HG03575 (cell line): Measurements from ENCODE around the gene PAX2.

Experiments used
- ATAC-seq: cut with Tn5 transposase; IDR thresholded peaks from one replicate; pipeline ENCODE4 v1.9.1; 2021; ENCODE audit not compliant: unreplicated experiment, insufficient number of reproducible peaks, low FRiP score; ENCODE audit errors: extremely low read depth

Gene PAX2

GRCh38 chr10:100748231-100749058 lies 3.1 kb downstream of the PAX2 start:
- ATAC-seq = no peak

GRCh38 chr10:100749059-100749308 lies 3.6 kb downstream of the PAX2 start:
- no peak for ATAC-seq

GRCh38 chr10:100749309-100750217 lies 4.2 kb downstream of the PAX2 start:
- ATAC-seq = no peak

GRCh38 chr10:100750291-100751210 lies 5.2 kb downstream of the PAX2 start:
- ATAC-seq = no peak

- no peak for ATAC-seq
Observed at GRCh38 chr10:100751211-100751933, 6.0 kb downstream of the PAX2 start.

- ATAC-seq = no peak
Observed at GRCh38 chr10:100755821-100756220, 10.4 kb downstream of the PAX2 start.

- ATAC-seq = no peak
Observed at GRCh38 chr10:100759331-100759730, 13.9 kb downstream of the PAX2 start.

GRCh38 chr10:100760726-100761125 lies 15.3 kb downstream of the PAX2 start:
- ATAC-seq = no peak

- ATAC-seq = no peak
Observed at GRCh38 chr10:100761191-100761590, 15.8 kb downstream of the PAX2 start.

- ATAC-seq = no peak
Observed at GRCh38 chr10:100763043-100763747, 17.8 kb downstream of the PAX2 start.

- no peak for ATAC-seq
Observed at GRCh38 chr10:100766693-100767421, 21.5 kb downstream of the PAX2 start.

- ATAC-seq = no peak
Observed at GRCh38 chr10:100767422-100767775, 22.0 kb downstream of the PAX2 start.

- no peak for ATAC-seq
Observed at GRCh38 chr10:100769481-100769880, 24.1 kb downstream of the PAX2 start.

GRCh38 chr10:100773646-100774045 lies 28.3 kb downstream of the PAX2 start:
- ATAC-seq = no peak

- no peak for ATAC-seq
Observed at GRCh38 chr10:100774223-100774622, 28.8 kb downstream of the PAX2 start.

- no peak for ATAC-seq
Observed at GRCh38 chr10:100774876-100775275, 29.5 kb downstream of the PAX2 start.

- no peak for ATAC-seq
Observed at GRCh38 chr10:100775386-100775785, 30.0 kb downstream of the PAX2 start.

GRCh38 chr10:100775871-100776270 lies 30.5 kb downstream of the PAX2 start:
- no peak for ATAC-seq
